Measurements from ENCODE around the gene POU6F2. TPM values are rescaled to one million over a fixed set of nuclear protein-coding genes. Genes with fewer than 3 reads are reported as not detected.

The POU6F2 gene
- total RNA-seq, 1 donor from 2014 or later: 34.7 TPM

GRCh38 chr7:39333701-39334100, 356.0 kb downstream of the POU6F2 start:
- TF ChIP-seq CTCF (IDR thresholded peaks at IDR 0.05; ENCODE audit: partially characterized antibody, unreplicated experiment): no peak
- H3K27me3 Mint-ChIP-seq (ENCODE audit: unreplicated experiment): no peaks in the 10 kb centered on the region
- H3K4me1 Mint-ChIP-seq (ENCODE audit: low read depth, unreplicated experiment): peaks cover 2% of the 10 kb centered on the region
- no peak overlapping the region for H3K27ac Mint-ChIP-seq (ENCODE audit: unreplicated experiment)
- no peaks in the 10 kb centered on the region for H3K36me3 Mint-ChIP-seq (ENCODE audit: unreplicated experiment)
- no peak for DNase-seq
- no peak overlapping the region for H3K4me3 Mint-ChIP-seq (ENCODE audit: unreplicated experiment)
- H3K9me3 Mint-ChIP-seq (ENCODE audit: unreplicated experiment): no peaks in the 10 kb centered on the region

- DNase-seq: no peak
- H3K4me3 Mint-ChIP-seq (ENCODE audit: unreplicated experiment): no peak overlapping the region
- TF ChIP-seq CTCF (IDR thresholded peaks at IDR 0.05; ENCODE audit: partially characterized antibody, unreplicated experiment): no peak
- H3K4me1 Mint-ChIP-seq (ENCODE audit: low read depth, unreplicated experiment): no peaks in the 10 kb centered on the region
- no peaks in the 10 kb centered on the region for H3K9me3 Mint-ChIP-seq (ENCODE audit: unreplicated experiment)
- no peaks in the 10 kb centered on the region for H3K36me3 Mint-ChIP-seq (ENCODE audit: unreplicated experiment)
- H3K27me3 Mint-ChIP-seq (ENCODE audit: unreplicated experiment): peaks cover 3% of the 10 kb centered on the region
- H3K27ac Mint-ChIP-seq (ENCODE audit: unreplicated experiment): no peak overlapping the region
These were observed 358.7 kb downstream of the POU6F2 start for GRCh38 chr7:39336442-39336841.

DNA sequence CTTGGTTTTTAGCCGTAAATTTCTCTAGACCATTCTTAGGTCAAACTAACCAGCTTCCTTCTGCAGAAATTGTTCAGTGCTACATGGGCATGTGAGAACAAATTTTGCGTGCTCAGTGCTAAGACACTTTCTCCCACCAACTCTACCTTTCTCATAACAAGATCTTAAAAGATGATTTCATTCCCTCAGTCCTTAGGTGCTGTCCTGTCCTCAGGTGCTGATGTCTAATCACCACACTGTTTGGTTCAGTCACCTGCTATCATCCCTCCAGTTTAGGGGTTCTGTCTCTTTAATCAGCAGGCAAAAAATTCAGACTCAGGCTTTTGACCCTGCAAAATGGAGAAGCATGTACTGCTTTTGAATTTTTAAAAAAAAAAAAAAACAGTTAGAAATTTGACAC, 361.0 kb downstream of the POU6F2 start:
- no peak overlapping the region for H3K4me3 Mint-ChIP-seq (ENCODE audit: unreplicated experiment)
- no peaks in the 10 kb centered on the region for H3K4me1 Mint-ChIP-seq (ENCODE audit: low read depth, unreplicated experiment)
- H3K27me3 Mint-ChIP-seq (ENCODE audit: unreplicated experiment): peaks cover 5% of the 10 kb centered on the region
- no peak for TF ChIP-seq CTCF (IDR thresholded peaks at IDR 0.05; ENCODE audit: partially characterized antibody, unreplicated experiment)
- no peak for DNase-seq
- no peaks in the 10 kb centered on the region for H3K36me3 Mint-ChIP-seq (ENCODE audit: unreplicated experiment)
- H3K27ac Mint-ChIP-seq (ENCODE audit: unreplicated experiment): no peak overlapping the region
- H3K9me3 Mint-ChIP-seq (ENCODE audit: unreplicated experiment): no peaks in the 10 kb centered on the region

- peaks cover 5% of the 10 kb centered on the region for H3K27me3 Mint-ChIP-seq (ENCODE audit: unreplicated experiment)
- DNase-seq: no peak
- no peaks in the 10 kb centered on the region for H3K4me1 Mint-ChIP-seq (ENCODE audit: low read depth, unreplicated experiment)
- no peak overlapping the region for H3K4me3 Mint-ChIP-seq (ENCODE audit: unreplicated experiment)
- H3K9me3 Mint-ChIP-seq (ENCODE audit: unreplicated experiment): no peaks in the 10 kb centered on the region
- H3K27ac Mint-ChIP-seq (ENCODE audit: unreplicated experiment): no peak overlapping the region
- no peaks in the 10 kb centered on the region for H3K36me3 Mint-ChIP-seq (ENCODE audit: unreplicated experiment)
- no peak for TF ChIP-seq CTCF (IDR thresholded peaks at IDR 0.05; ENCODE audit: partially characterized antibody, unreplicated experiment)
These were observed 361.9 kb downstream of the POU6F2 start for GRCh38 chr7:39339591-39339990.

DNA sequence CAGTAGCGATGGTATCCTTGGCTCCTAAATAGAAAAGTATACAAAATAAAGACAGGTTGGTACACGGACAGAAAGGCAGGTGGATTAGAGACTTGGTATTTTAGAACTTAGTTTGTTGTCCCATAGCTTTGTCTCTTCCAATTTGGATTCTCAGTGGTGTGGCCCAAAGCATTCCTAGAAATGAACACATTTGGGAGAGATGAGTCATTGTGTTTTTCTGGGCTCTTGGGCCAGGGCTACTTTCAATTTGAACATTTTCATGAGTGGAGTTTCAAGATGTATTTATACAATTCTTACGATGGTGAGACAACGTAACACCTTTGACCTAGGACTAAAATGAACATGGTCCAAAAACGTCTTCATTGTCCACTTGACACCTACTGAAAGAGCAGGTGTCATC, 363.4 kb downstream of the POU6F2 start:
- Mint-ChIP-seq H3K36me3 (ENCODE audit: unreplicated experiment) (no peaks in the 10 kb centered on the region), H3K4me3 (ENCODE audit: unreplicated experiment) (no peak overlapping the region), H3K4me1 (ENCODE audit: low read depth, unreplicated experiment) (no peaks in the 10 kb centered on the region), H3K27ac (ENCODE audit: unreplicated experiment) (no peak overlapping the region), H3K9me3 (ENCODE audit: unreplicated experiment) (no peaks in the 10 kb centered on the region), H3K27me3 (ENCODE audit: unreplicated experiment) (peaks cover 6% of the 10 kb centered on the region)
- TF ChIP-seq CTCF (IDR thresholded peaks at IDR 0.05; ENCODE audit: partially characterized antibody, unreplicated experiment): no peak
- no peak for DNase-seq
